ENCODE data around the gene RAN. TPM values are rescaled to one million over a fixed set of nuclear protein-coding genes. Genes with fewer than 3 reads are reported as not detected.

RAN gene
- total and polyA plus RNA-seq, 12 donors, result 43.6 to 586 (median 291) TPM

- Histone ChIP-seq H3K27me3 (peaks cover 0 to 12% (median 3%) of the 10 kb centered on the region in 7 donors), H3K4me3 (no peak overlapping the region), H3K36me3 (no peaks in the 10 kb centered on the region), H3K27ac (no peak overlapping the region), H3K4me1 (peaks cover 0 to 7% (median 0%) of the 10 kb centered on the region in 9 donors), H3K9me3 (peaks cover 0 to 8% (median 0%) of the 10 kb centered on the region in 11 donors)
- intact Hi-C loops (cut with DNase I), result no loop called here
- WGBS, 2 donors, result 77% methylated on average over 7 of the region's 7 CpGs
- TF ChIP-seq, protein P1, sequence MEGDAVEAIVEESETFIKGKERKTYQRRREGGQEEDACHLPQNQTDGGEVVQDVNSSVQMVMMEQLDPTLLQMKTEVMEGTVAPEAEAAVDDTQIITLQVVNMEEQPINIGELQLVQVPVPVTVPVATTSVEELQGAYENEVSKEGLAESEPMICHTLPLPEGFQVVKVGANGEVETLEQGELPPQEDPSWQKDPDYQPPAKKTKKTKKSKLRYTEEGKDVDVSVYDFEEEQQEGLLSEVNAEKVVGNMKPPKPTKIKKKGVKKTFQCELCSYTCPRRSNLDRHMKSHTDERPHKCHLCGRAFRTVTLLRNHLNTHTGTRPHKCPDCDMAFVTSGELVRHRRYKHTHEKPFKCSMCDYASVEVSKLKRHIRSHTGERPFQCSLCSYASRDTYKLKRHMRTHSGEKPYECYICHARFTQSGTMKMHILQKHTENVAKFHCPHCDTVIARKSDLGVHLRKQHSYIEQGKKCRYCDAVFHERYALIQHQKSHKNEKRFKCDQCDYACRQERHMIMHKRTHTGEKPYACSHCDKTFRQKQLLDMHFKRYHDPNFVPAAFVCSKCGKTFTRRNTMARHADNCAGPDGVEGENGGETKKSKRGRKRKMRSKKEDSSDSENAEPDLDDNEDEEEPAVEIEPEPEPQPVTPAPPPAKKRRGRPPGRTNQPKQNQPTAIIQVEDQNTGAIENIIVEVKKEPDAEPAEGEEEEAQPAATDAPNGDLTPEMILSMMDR (IDR thresholded peaks at IDR 0.05), result no peak
- DNase-seq, result no peak
- ATAC-seq, result no peak
Observed at GRCh38 chr12:130849561-130850417, 22.1 kb upstream of the RAN start.

- no peak for ATAC-seq
- 83% methylated on average over 12 of the region's 12 CpGs for WGBS, 2 donors
- H3K4me1 ChIP-seq, result peaks cover 0 to 7% (median 0%) of the 10 kb centered on the region in 9 donors
- peaks cover 0 to 8% (median 0%) of the 10 kb centered on the region in 11 donors for H3K9me3 ChIP-seq
- intact Hi-C loops (cut with DNase I), result no loop called here
- no peaks in the 10 kb centered on the region for H3K36me3 ChIP-seq
- no peak overlapping the region for H3K4me3 ChIP-seq
- H3K27me3 ChIP-seq, result peaks cover 0 to 12% (median 4%) of the 10 kb centered on the region in 7 donors
- TF ChIP-seq, protein P1 (IDR thresholded peaks at IDR 0.05), result no peak
- H3K27ac ChIP-seq, result no peak overlapping the region
- DNase-seq, result no peak
Observed at GRCh38 chr12:130850418-130851021, 21.3 kb upstream of the RAN start.

DNA sequence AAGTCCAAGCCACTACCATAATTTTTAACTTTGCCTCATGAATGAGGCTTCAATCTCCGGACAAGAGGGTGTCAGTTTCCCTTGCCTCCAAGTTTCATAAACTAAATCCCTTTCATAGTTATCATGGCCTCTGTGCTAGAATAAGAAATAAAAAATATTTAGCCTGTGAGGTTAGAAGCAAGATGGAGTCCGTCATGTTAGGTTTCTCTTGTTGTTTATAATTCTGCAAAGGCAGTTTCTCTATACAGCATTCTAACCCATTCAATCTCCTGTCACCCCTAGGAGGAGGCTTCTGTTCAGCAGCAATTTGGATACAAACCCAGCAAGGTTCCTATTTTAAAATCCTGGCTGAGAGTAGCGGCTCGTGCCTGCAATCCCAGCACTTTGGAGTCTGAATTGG, 15.8 kb upstream of the RAN start:
- Histone ChIP-seq H3K27ac (no peak overlapping the region), H3K4me1 (no peaks in the 10 kb centered on the region), H3K27me3 (peaks cover 0 to 17% (median 4%) of the 10 kb centered on the region in 7 donors), H3K36me3 (no peaks in the 10 kb centered on the region), H3K4me3 (no peak overlapping the region), H3K9me3 (peaks cover 0 to 12% (median 0%) of the 10 kb centered on the region in 11 donors)
- TF ChIP-seq, protein P1 (IDR thresholded peaks at IDR 0.05), result no peak
- ATAC-seq (no peak), DNase-seq (no peak)
- intact Hi-C loops (cut with DNase I), result no loop called here
- WGBS, 2 donors, result 86 to 91% methylated on average over 4 of the region's 4 CpGs

GRCh38 chr12:130858084-130858483, 13.8 kb upstream of the RAN start:
- WGBS, 2 donors, result 83 to 92% methylated on average over 4 of the region's 4 CpGs
- H3K36me3 ChIP-seq, result no peaks in the 10 kb centered on the region
- ATAC-seq (no peak), DNase-seq (no peak)
- peaks cover 0 to 12% (median 0%) of the 10 kb centered on the region in 11 donors for H3K9me3 ChIP-seq
- intact Hi-C loops (cut with DNase I), result no loop called here
- H3K27me3 ChIP-seq, result peaks cover 0 to 17% (median 4%) of the 10 kb centered on the region in 7 donors
- TF ChIP-seq, protein P1 (IDR thresholded peaks at IDR 0.05), result no peak
- no peak overlapping the region for H3K27ac ChIP-seq
- H3K4me3 ChIP-seq, result no peak overlapping the region
- no peaks in the 10 kb centered on the region for H3K4me1 ChIP-seq
